SK-N-SH treated with all-trans-retinoic acid at 6 μM for 48 hours (cell line): ENCODE measurements around the gene PAEP.

ENCODE experiments used
- ATAC-seq: fragments of 200-7000 bp; cut with Tn5 transposase; 3 replicates; pipeline ENCODE4 v1.9.1; 2020; ENCODE audit warnings: mild to moderate bottlenecking, moderate library complexity
- ARNTL ChIP-seq: fragments of 450-650 bp; formaldehyde crosslinking; IDR thresholded peaks from 2 replicates; pipeline ENCODE4 v1.5.0; 2020; ENCODE audit warnings: low read depth, mild to moderate bottlenecking, moderate library complexity, borderline replicate concordance
- BACH2 ChIP-seq: fragments of 250-450 bp; sonication (Bioruptor Pico); IDR thresholded peaks from 2 replicates; pipeline ENCODE4 v1.9.0; 2021; ENCODE audit warnings: mild to moderate bottlenecking, borderline replicate concordance
- CREB5 ChIP-seq: fragments of 250-450 bp; sonication (Bioruptor Pico); IDR thresholded peaks from 2 replicates; pipeline ENCODE4 v1.5.1; 2020; ENCODE audit warnings: low read depth, mild to moderate bottlenecking, moderate library complexity
- CSDC2 ChIP-seq: fragments of 250-450 bp; sonication (Bioruptor Pico); IDR thresholded peaks from 2 replicates; pipeline ENCODE4 v1.5.0; 2020; ENCODE audit warnings: mild to moderate bottlenecking, moderate library complexity
- CSRNP3 ChIP-seq: fragments of 250-450 bp; sonication (Bioruptor Pico); IDR thresholded peaks from 2 replicates; pipeline ENCODE4 v1.5.1; 2021; ENCODE audit warnings: mild to moderate bottlenecking, moderate library complexity
- ESRRG ChIP-seq: fragments of 250-450 bp; sonication (Bioruptor Pico); IDR thresholded peaks from 2 replicates; pipeline ENCODE4 v1.6.1; 2021; ENCODE audit warnings: mild to moderate bottlenecking
- GLIS3 ChIP-seq: fragments of 250-450 bp; sonication (Bioruptor Pico); IDR thresholded peaks from 2 replicates; pipeline ENCODE4 v1.5.0; 2020; ENCODE audit warnings: mild to moderate bottlenecking, moderate library complexity
- ISL1 ChIP-seq: fragments of 250-450 bp; sonication (Bioruptor Pico); IDR thresholded peaks from 2 replicates; pipeline ENCODE4 v2.1.2; 2022; ENCODE audit warnings: mild to moderate bottlenecking, moderate library complexity
- OSR1 ChIP-seq: fragments of 250-450 bp; sonication (Bioruptor Pico); IDR thresholded peaks from 2 replicates; pipeline ENCODE4 v1.8.0; 2022; ENCODE audit warnings: moderate library complexity, mild to moderate bottlenecking, inconsistent platforms
- PATZ1 ChIP-seq: fragments of 250-450 bp; sonication (Bioruptor Pico); IDR thresholded peaks from 2 replicates; pipeline ENCODE4 v1.8.0; 2020; ENCODE audit warnings: mild to moderate bottlenecking, moderate library complexity, borderline replicate concordance
- POU6F1 ChIP-seq: fragments of 250-450 bp; sonication (Bioruptor Pico); IDR thresholded peaks from 2 replicates; pipeline ENCODE4 v1.8.0; 2021; ENCODE audit warnings: low read depth, mild to moderate bottlenecking, moderate library complexity, borderline replicate concordance
- PPARA ChIP-seq: fragments of 250-450 bp; sonication (Bioruptor Pico); IDR thresholded peaks from 2 replicates; pipeline ENCODE4 v1.5.0; 2020; ENCODE audit warnings: mild to moderate bottlenecking, borderline replicate concordance
- RARB ChIP-seq: fragments of 250-450 bp; sonication (Bioruptor Pico); IDR thresholded peaks from 2 replicates; pipeline ENCODE4 v1.8.0; 2021; ENCODE audit warnings: mild to moderate bottlenecking, moderate library complexity
- SNAI2 ChIP-seq: fragments of 250-450 bp; sonication (Bioruptor Pico); IDR thresholded peaks from 2 replicates; pipeline ENCODE4 v1.5.0; 2020; ENCODE audit warnings: mild to moderate bottlenecking, moderate library complexity
- TCF4 ChIP-seq: fragments of 250-450 bp; sonication (Bioruptor Pico); IDR thresholded peaks from 2 replicates; pipeline ENCODE4 v1.8.0; 2021; ENCODE audit warnings: mild to moderate bottlenecking, moderate library complexity, borderline replicate concordance
- TOX ChIP-seq: fragments of 250-450 bp; sonication (Bioruptor Pico); IDR thresholded peaks from 2 replicates; pipeline ENCODE4 v1.8.0; 2021; ENCODE audit warnings: mild to moderate bottlenecking, moderate library complexity, borderline replicate concordance
- ZC3H10 ChIP-seq: fragments of 250-450 bp; sonication (Bioruptor Pico); IDR thresholded peaks from 2 replicates; pipeline ENCODE4 v1.5.1; 2021; ENCODE audit warnings: mild to moderate bottlenecking, moderate library complexity
- ZFP3 ChIP-seq: fragments of 250-450 bp; sonication (Bioruptor Pico); IDR thresholded peaks from 2 replicates; pipeline ENCODE4 v1.5.0; 2020; ENCODE audit warnings: mild to moderate bottlenecking, moderate library complexity
- ZFP30 ChIP-seq: fragments of 450-650 bp; formaldehyde crosslinking; IDR thresholded peaks from 2 replicates; pipeline ENCODE4 v1.5.0; 2022; ENCODE audit warnings: mild to moderate bottlenecking, moderate library complexity
- ZNF565 ChIP-seq: fragments of 450-650 bp; formaldehyde crosslinking; conservative IDR thresholded peaks from 2 replicates; pipeline ENCODE4 v1.5.0; 2020; ENCODE audit warnings: low read depth, mild to moderate bottlenecking, moderate library complexity
- ZNF70 ChIP-seq: fragments of 450-650 bp; formaldehyde crosslinking; IDR thresholded peaks from 2 replicates; pipeline ENCODE4 v1.5.0; 2020; ENCODE audit warnings: mild to moderate bottlenecking, moderate library complexity
- ZNF8 ChIP-seq: fragments of 450-650 bp; formaldehyde crosslinking; IDR thresholded peaks from 2 replicates; pipeline ENCODE4 v1.5.0; 2020; ENCODE audit warnings: mild to moderate bottlenecking, moderate library complexity

PAEP gene

GRCh38 chr9:135582966-135583687 is 21.6 kb downstream of the PAEP start:
- TF ChIP-seq ZNF8 (no peak), ZNF70 (CRISPR knock-in tag) (no peak), TCF4 (no peak), CREB5 (CRISPR knock-in tag) (no peak), SNAI2 (no peak), POU6F1 (no peak), ZFP30 (CRISPR knock-in tag) (no peak), ZC3H10 (CRISPR knock-in tag) (no peak), PPARA (no peak), BACH2 (CRISPR knock-in tag) (no peak), ARNTL (no peak), PATZ1 (no peak), CSDC2 (CRISPR knock-in tag) (no peak), GLIS3 (CRISPR knock-in tag) (no peak), RARB (CRISPR knock-in tag) (no peak), OSR1 (no peak), ZNF565 (CRISPR knock-in tag) (no peak), TOX (CRISPR knock-in tag) (no peak), ESRRG (CRISPR knock-in tag) (no peak)
- no peak for ATAC-seq

GRCh38 chr9:135583688-135584011 is 22.1 kb downstream of the PAEP start:
- TF ChIP-seq POU6F1 (no peak), TOX (CRISPR knock-in tag) (no peak), BACH2 (CRISPR knock-in tag) (no peak), ZNF70 (CRISPR knock-in tag) (no peak), RARB (CRISPR knock-in tag) (no peak), CSDC2 (CRISPR knock-in tag) (no peak), OSR1 (no peak), ESRRG (CRISPR knock-in tag) (no peak), ARNTL (no peak), ISL1 (CRISPR knock-in tag) (no peak), ZFP30 (CRISPR knock-in tag) (no peak), CSRNP3 (CRISPR knock-in tag) (no peak), CREB5 (CRISPR knock-in tag) (no peak), ZFP3 (CRISPR knock-in tag) (no peak), ZNF565 (CRISPR knock-in tag) (no peak)
- TF ChIP-seq, all 23 proteins: peak for 0
- ATAC-seq, result no peak
